HG02981 (cell line): ENCODE measurements around the gene EPM2AIP1.
"Not testable (repeated sequence)": the region's sequence is repeated elsewhere in the genome, so short reads cannot be mapped to it uniquely, and the experiment has no call there.

Experiments
- ATAC-seq: cut with Tn5 transposase; IDR thresholded peaks from one replicate; pipeline ENCODE4 v1.9.1; 2021; ENCODE audit warnings: mild to moderate bottlenecking, moderate library complexity; ENCODE audit not compliant: unreplicated experiment

Gene EPM2AIP1

GRCh38 chr3:36993326-36994283, 674 bp upstream of the EPM2AIP1 start, which contains the start of gene MLH1:
Gene MLH1, plus strand, starts transcription at chr3:36993518. Its CDS starts 30 bp downstream, at chr3:36993548.
- ATAC-seq = peak; percentile 88

- no peak for ATAC-seq
Observed at GRCh38 chr3:36991923-36992805, 767 bp downstream of the EPM2AIP1 start.

GRCh38 chr3:36991147-36991546, 1.8 kb downstream of the EPM2AIP1 start:
- ATAC-seq = no peak

GRCh38 chr3:36989568-36989967, 3.4 kb downstream of the EPM2AIP1 start:
- no peak for ATAC-seq

GRCh38 chr3:36989005-36989404, 3.9 kb downstream of the EPM2AIP1 start:
- ATAC-seq = no peak

- no peak for ATAC-seq
Observed at GRCh38 chr3:36988356-36988755, 4.6 kb downstream of the EPM2AIP1 start.

GRCh38 chr3:36981006-36981405, 11.9 kb downstream of the EPM2AIP1 start:
- no peak for ATAC-seq

- ATAC-seq = no peak
Observed at GRCh38 chr3:36973139-36973538, 19.8 kb downstream of the EPM2AIP1 start.

GRCh38 chr3:36972163-36972562, 20.8 kb downstream of the EPM2AIP1 start:
- no peak for ATAC-seq

GRCh38 chr3:36969540-36970432, 23.1 kb downstream of the EPM2AIP1 start:
- peak; percentile 100 for ATAC-seq

GRCh38 chr3:36969085-36969484, 23.8 kb downstream of the EPM2AIP1 start:
- no peak for ATAC-seq

- no peak for ATAC-seq
Observed at GRCh38 chr3:36965440-36965839, 27.5 kb downstream of the EPM2AIP1 start.

GRCh38 chr3:36964817-36965216, 28.1 kb downstream of the EPM2AIP1 start:
- peak; percentile 65 for ATAC-seq

GRCh38 chr3:36964331-36964730, 28.6 kb downstream of the EPM2AIP1 start:
- no peak for ATAC-seq

GRCh38 chr3:36963008-36963407, 29.9 kb downstream of the EPM2AIP1 start:
- not testable (repeated sequence) for ATAC-seq

GRCh38 chr3:36960502-36960901, 32.4 kb downstream of the EPM2AIP1 start:
- ATAC-seq = no peak

- ATAC-seq = no peak
Observed at GRCh38 chr3:36959821-36960220, 33.1 kb downstream of the EPM2AIP1 start.

- ATAC-seq = no peak
Observed at GRCh38 chr3:36957862-36958686, 34.9 kb downstream of the EPM2AIP1 start.

GRCh38 chr3:36957063-36957462, 35.9 kb downstream of the EPM2AIP1 start:
- no peak for ATAC-seq

- no peak for ATAC-seq
Observed at GRCh38 chr3:36956155-36956554, 36.8 kb downstream of the EPM2AIP1 start.
